Measurements from ENCODE around the gene SPN.
"Not testable (repeated sequence)": the region's sequence is repeated elsewhere in the genome, so short reads cannot be mapped to it uniquely, and the experiment has no call there.

Gene SPN

GRCh38 chr16:29662000-29662728 lies 883 bp upstream of the SPN start:
- peak; percentile 2 for ATAC-seq
- Mint-ChIP-seq H3K36me3 (peaks cover 45% of the 10 kb centered on the region), H3K9me3 (no peaks in the 10 kb centered on the region), H3K27ac (peak overlapping the region; percentile 99), H3K4me1 (peaks cover 69% of the 10 kb centered on the region), H3K4me3 (peak overlapping the region; percentile 97)
- peak in 1 of 2 donors; percentile 56 for DNase-seq (ENCODE audit: low spot score in 2 of 2)

DNA sequence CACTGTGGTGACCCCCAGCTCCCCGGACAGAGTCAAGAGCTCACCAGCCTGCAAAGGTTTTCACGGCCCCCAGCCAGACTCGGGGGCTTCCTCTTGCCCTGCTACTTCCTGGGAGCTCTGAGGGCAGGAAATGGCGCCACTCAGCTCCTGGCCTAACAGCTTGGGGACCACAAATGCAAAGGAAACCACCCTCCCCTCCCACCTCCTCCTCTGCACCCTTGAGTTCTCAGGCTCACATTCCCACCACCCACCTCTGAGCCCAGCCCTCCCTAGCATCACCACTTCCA lies 375 bp upstream of the SPN start:
- peak overlapping the region; percentile 99 for H3K27ac Mint-ChIP-seq
- peak overlapping the region; percentile 97 for H3K4me3 Mint-ChIP-seq
- H3K36me3 Mint-ChIP-seq = peaks cover 50% of the 10 kb centered on the region
- H3K9me3 Mint-ChIP-seq = no peaks in the 10 kb centered on the region
- H3K4me1 Mint-ChIP-seq = peaks cover 74% of the 10 kb centered on the region
- no peak for DNase-seq (ENCODE audit: low spot score in 2 of 2)
- ATAC-seq = peak; percentile 44

DNA sequence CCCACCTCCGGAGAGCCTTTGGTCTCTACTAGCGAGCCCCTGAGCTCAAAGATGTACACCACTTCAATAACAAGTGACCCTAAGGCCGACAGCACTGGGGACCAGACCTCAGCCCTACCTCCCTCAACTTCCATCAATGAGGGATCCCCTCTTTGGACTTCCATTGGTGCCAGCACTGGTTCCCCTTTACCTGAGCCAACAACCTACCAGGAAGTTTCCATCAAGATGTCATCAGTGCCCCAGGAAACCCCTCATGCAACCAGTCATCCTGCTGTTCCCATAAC lies 702 bp downstream of the SPN start:
- H3K9me3 Mint-ChIP-seq = no peaks in the 10 kb centered on the region
- ATAC-seq (no peak), DNase-seq (ENCODE audit: low spot score in 2 of 2) (no peak)
- H3K4me3 Mint-ChIP-seq = peak overlapping the region; percentile 97
- H3K36me3 Mint-ChIP-seq = peaks cover 61% of the 10 kb centered on the region
- peaks cover 79% of the 10 kb centered on the region for H3K4me1 Mint-ChIP-seq
- peak overlapping the region; percentile 99 for H3K27ac Mint-ChIP-seq

- Mint-ChIP-seq H3K9me3 (no peaks in the 10 kb centered on the region), H3K4me3 (peak overlapping the region; percentile 97), H3K4me1 (peaks cover 79% of the 10 kb centered on the region), H3K27ac (peak overlapping the region; percentile 99), H3K36me3 (peaks cover 67% of the 10 kb centered on the region)
- DNase-seq (ENCODE audit: low spot score in 2 of 2) (peak; percentile 33 to 77), ATAC-seq (peak; percentile 49)
Measured at GRCh38 chr16:29664091-29664921, 1.3 kb downstream of the SPN start.

GRCh38 chr16:29665294-29666077 lies 2.4 kb downstream of the SPN start:
- Mint-ChIP-seq H3K36me3 (peaks cover 78% of the 10 kb centered on the region), H3K27ac (peak overlapping the region; percentile 99), H3K9me3 (no peaks in the 10 kb centered on the region), H3K4me1 (peaks cover 83% of the 10 kb centered on the region), H3K4me3 (peak overlapping the region; percentile 97)
- ATAC-seq = peak; percentile 29
- peak in 1 of 2 donors; percentile 69 for DNase-seq (ENCODE audit: low spot score in 2 of 2)

DNA sequence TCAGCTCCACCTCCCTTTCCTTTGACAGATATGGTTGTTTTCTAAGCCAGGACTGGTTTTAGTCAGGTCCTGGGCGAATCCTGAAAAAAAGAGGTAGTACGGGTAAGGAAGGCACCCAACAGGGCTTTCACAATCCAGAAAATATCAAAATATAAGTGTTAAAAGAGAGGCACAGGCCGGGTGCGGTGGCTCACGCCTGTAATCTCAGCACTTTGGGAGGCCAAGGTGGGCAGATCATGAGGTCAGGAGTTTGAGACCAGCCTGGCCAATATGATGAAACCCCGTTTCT lies 4.2 kb downstream of the SPN start:
- peaks cover 96% of the 10 kb centered on the region for H3K36me3 Mint-ChIP-seq
- H3K4me3 Mint-ChIP-seq = peak overlapping the region; percentile 97
- not testable (repeated sequence) for H3K9me3 Mint-ChIP-seq; DNase-seq (ENCODE audit: low spot score in 2 of 2); ATAC-seq
- peaks cover 72% of the 10 kb centered on the region for H3K4me1 Mint-ChIP-seq
- H3K27ac Mint-ChIP-seq = peak overlapping the region; percentile 99

DNA sequence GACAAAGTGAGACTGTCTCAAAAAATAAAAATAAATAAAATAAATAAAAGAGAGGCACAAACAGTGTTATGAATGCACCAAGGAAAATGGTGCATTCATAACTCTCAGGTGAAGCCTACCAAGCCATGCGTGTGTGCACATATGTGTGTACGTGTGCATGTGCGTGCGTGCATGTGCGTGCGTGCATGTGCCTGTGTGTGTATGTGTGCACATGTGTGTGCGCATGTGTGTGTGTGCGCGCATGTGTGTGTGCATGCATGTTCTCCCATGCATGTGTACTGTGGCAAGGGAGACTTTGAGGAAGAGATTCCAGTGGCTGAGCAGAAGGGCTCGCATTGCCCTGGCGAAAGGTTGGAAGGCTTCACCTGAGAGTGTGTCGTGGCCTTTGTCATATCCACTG lies 4.7 kb downstream of the SPN start:
- peaks cover 70% of the 10 kb centered on the region for H3K4me1 Mint-ChIP-seq
- ATAC-seq (no peak), DNase-seq (ENCODE audit: low spot score in 2 of 2) (no peak)
- H3K27ac Mint-ChIP-seq = peak overlapping the region; percentile 99
- H3K36me3 Mint-ChIP-seq = peaks cover 100% of the 10 kb centered on the region
- H3K4me3 Mint-ChIP-seq = peak overlapping the region; percentile 97
- H3K9me3 Mint-ChIP-seq = no peaks in the 10 kb centered on the region

- peaks cover 65% of the 10 kb centered on the region for H3K4me1 Mint-ChIP-seq
Measured at GRCh38 chr16:29668267-29668666, 5.2 kb downstream of the SPN start.

GRCh38 chr16:29673501-29673900 lies 10.5 kb downstream of the SPN start:
- Mint-ChIP-seq H3K4me1 (peaks cover 28% of the 10 kb centered on the region), H3K9me3 (no peaks in the 10 kb centered on the region), H3K4me3 (no peak overlapping the region), H3K36me3 (peaks cover 48% of the 10 kb centered on the region), H3K27ac (no peak overlapping the region)
- no peak for ATAC-seq
- no peak for DNase-seq (ENCODE audit: low spot score in 2 of 2)

More at GRCh38 chr16:29668267-29668666, 5.2 kb downstream of the SPN start:
- ATAC-seq (no peak), DNase-seq (ENCODE audit: low spot score in 2 of 2) (no peak)
- no peak overlapping the region for H3K4me3 Mint-ChIP-seq
- no peaks in the 10 kb centered on the region for H3K9me3 Mint-ChIP-seq
- peaks cover 99% of the 10 kb centered on the region for H3K36me3 Mint-ChIP-seq
- no peak overlapping the region for H3K27ac Mint-ChIP-seq

- DNase-seq (ENCODE audit: low spot score in 2 of 2) (no peak), ATAC-seq (no peak)
- Mint-ChIP-seq H3K36me3 (peaks cover 41% of the 10 kb centered on the region), H3K27ac (no peak overlapping the region), H3K9me3 (no peaks in the 10 kb centered on the region), H3K4me1 (peaks cover 29% of the 10 kb centered on the region), H3K4me3 (no peak overlapping the region)
Measured at GRCh38 chr16:29674188-29674587, 11.1 kb downstream of the SPN start.

DNA sequence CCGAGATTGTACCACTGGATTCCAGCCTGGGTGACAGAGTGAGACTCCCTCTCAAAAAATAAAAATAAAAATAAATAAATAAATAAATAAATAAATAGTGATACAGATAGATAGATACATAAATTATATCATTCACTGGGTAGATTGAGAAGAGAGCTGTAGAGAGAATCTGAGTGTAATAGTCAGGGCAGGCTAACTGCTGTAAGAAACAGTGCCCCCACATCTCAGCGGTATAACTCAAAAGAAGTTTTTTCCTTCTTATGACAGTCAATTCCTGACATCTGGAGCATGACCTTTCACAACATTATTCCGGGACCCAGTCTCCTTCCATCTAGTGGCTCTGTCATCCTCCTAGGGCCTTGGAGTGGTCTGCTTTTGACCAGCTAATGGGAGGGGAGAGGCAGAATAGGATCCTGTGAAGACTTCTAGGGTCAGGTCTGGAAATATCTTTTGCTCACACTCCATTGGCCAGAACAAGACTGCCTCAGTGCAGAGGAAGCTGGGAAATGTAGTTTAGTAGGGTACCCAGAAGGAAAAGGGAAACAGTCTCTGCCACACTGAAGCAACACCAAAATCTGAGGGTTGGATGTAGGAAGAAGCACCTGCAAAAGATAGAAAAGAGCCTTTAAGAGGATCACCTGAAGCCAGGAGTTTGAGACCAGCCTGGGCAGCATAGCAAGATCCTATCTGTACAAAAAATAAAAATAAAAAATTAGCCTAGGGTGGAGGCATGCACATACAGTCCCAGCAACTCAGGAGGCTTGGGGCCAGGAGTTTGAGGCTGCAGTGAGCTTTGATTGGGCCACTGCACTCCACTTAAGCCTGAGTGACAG lies 13.0 kb downstream of the SPN start:
- H3K36me3 Mint-ChIP-seq = peaks cover 22% of the 10 kb centered on the region
- H3K9me3 Mint-ChIP-seq = no peaks in the 10 kb centered on the region
- no peak for DNase-seq (ENCODE audit: low spot score in 2 of 2)
- no peak overlapping the region for H3K27ac Mint-ChIP-seq
- H3K4me1 Mint-ChIP-seq = peaks cover 26% of the 10 kb centered on the region
- peak; percentile 67 for ATAC-seq
- no peak overlapping the region for H3K4me3 Mint-ChIP-seq

DNA sequence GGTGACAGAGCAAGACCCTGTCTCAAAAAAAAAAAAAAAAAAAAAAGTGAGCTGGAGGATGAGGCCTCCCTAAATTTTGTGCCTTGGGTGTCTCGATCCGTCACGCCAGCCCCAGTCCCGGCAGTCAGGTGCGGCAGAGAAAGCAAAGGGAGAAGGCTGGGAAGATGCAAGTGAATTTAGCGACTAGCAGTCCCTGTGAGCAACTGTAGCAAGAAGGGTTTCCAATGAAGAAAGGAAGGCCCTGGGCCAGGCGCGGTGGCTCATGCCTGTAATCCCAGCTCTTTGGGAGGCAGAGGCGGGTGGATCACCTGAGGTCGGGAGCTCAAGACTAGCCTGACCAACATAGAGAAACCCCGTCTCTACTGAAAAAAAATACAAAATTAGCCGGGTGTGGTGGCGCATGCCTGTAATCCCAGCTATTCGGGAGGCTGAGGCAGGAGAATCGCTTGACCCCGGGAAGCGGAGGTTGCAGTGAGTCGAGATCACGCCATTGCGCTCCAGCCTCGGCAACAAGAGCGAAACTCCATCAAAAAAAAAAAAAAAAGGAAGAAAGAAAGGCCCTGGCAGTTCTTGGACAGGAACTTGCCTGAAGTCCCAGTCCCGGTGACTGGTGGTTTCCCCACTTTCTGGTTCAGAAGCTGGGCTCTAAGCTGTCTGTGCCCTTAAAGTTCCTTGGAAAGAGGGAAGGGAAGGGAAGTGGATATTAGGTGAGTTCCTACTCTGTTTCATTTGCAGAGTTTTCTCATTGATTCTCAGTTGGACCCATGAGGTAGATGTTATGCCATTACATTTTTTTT lies 14.1 kb downstream of the SPN start:
- peaks cover 20% of the 10 kb centered on the region for H3K4me1 Mint-ChIP-seq
- no peak for DNase-seq (ENCODE audit: low spot score in 2 of 2)
- H3K36me3 Mint-ChIP-seq = peaks cover 11% of the 10 kb centered on the region
- no peak for ATAC-seq
- no peak overlapping the region for H3K27ac Mint-ChIP-seq
- H3K9me3 Mint-ChIP-seq = no peaks in the 10 kb centered on the region
- H3K4me3 Mint-ChIP-seq = no peak overlapping the region

GRCh38 chr16:29678691-29679267 lies 15.7 kb downstream of the SPN start, which contains the start of gene QPRT:
TSS of gene QPRT (plus strand) at chr16:29679180. CDS start at chr16:29679198, 18 bp downstream.
- no peak for DNase-seq (ENCODE audit: low spot score in 2 of 2)

GRCh38 chr16:29680180-29680598 lies 17.1 kb downstream of the SPN start:
- H3K9me3 Mint-ChIP-seq = no peaks in the 10 kb centered on the region
- no peak for ATAC-seq

More at GRCh38 chr16:29678691-29679267, 15.7 kb downstream of the SPN start, which contains the start of gene QPRT:
- Mint-ChIP-seq H3K9me3 (no peaks in the 10 kb centered on the region), H3K36me3 (no peaks in the 10 kb centered on the region), H3K27ac (peak within 1 kb of the TSS; percentile 75), H3K4me1 (peaks cover 20% of the 10 kb centered on the region), H3K4me3 (peak within 1 kb of the TSS; percentile 57)
- ATAC-seq = peak; percentile 32

More at GRCh38 chr16:29680180-29680598, 17.1 kb downstream of the SPN start:
- peak overlapping the region; percentile 57 for H3K4me3 Mint-ChIP-seq
- H3K4me1 Mint-ChIP-seq = peaks cover 12% of the 10 kb centered on the region
- no peak for DNase-seq (ENCODE audit: low spot score in 2 of 2)
- H3K36me3 Mint-ChIP-seq = no peaks in the 10 kb centered on the region
- H3K27ac Mint-ChIP-seq = peak overlapping the region; percentile 75

All from stimulated activated effector memory CD8-positive, alpha-beta T cell treated with anti-CD3 and anti-CD28 coated beads, Interleukin-12 subunit alpha, Interleukin-12 subunit beta, amount 100 ng/mL, for 72 hours (primary cell).